Activated CD4-positive, alpha-beta T cell treated with anti-CD3 and anti-CD28 coated beads, Interleukin-10, Interleukin-2, amounts not matched to agents 100 ng/mL and 50 ng/mL, durations not matched to agents 16 hours and 8 hours (primary cell): ENCODE data around the gene C6orf47.

Source experiments
- DNase-seq: peaks from one replicate; pipeline ENCODE4 v3.0.0-alpha.2; 2020

C6orf47 gene

GRCh38 chr6:31687321-31687720, 26.7 kb upstream of the C6orf47 start:
- DNase-seq, result no peak

DNA sequence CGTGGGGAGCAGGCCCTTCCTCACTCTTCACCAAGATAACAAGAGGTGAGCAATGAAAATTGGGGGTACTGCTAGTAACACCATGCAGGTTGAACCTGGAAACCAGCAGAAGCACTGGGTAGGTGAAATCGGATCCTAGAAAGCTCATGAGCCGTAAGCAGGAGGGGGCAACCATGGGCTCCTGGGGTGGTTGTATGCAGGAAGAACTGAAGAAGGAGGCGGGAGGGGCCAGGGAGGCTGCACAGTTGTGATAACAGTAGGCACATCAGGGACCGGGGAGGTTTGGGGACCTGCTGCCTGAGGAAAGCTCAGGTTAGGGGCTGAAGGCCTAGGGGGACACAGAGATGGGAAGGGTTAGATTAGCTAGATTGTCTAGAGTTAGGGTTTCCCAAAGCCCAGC, 25.9 kb upstream of the C6orf47 start:
- no peak for DNase-seq

GRCh38 chr6:31683591-31683990, 23.0 kb upstream of the C6orf47 start:
- DNase-seq, result no peak

GRCh38 chr6:31681135-31681671, 20.6 kb upstream of the C6orf47 start:
- DNase-seq, result peak; percentile 55

DNA sequence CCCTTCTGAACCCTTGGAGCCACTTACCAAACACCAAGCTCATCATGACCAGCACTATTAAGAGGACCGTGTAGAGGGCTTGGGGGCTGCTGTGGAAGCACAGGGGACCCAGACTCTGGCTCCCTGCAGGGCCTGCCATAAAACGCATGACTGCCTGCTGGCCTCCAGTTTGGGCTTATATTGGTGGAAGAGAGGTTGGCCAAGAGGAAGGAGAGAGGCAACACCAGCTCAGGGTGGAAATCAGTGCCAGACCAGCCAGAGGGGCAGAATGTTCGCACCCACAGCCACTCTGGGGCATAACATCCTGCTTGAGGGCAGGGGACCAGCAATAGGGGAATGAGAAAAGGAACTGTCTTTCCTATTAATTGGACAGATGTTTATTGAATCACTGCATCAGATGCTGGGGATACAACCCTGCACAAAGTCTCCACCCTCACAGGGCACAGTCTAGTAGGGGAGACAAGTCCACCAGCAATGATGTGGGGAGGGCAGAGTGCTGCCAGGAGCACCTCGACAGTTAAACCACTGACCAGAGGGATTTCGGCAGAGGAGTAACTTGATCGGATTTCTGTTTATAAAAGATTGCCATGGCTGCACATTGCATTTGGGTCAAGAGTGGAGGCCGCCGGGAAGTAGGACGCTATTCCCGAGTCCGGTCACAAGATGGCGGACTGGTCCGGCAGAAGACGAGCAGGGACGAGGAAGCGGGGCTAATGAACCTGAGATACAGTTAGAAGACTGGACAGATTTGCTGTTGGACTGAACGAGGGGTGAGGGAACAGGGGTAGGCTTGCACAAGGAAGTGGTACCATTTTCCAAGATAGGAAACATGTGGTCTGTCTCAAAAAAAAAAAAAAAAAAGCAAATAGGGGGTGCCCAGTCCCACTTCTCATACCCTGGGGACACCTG, 19.9 kb upstream of the C6orf47 start, which contains the start of gene LY6G5C:
LY6G5C (minus strand) TSS at position 842 of the 909 bp plus-strand sequence; CDS start at position 148, 694 bp downstream.
- DNase-seq, result peak; percentile 79

- DNase-seq, result no peak
Measured at GRCh38 chr6:31677955-31678354, 17.4 kb upstream of the C6orf47 start.

- DNase-seq, result no peak
Measured at GRCh38 chr6:31676904-31677303, 16.3 kb upstream of the C6orf47 start.

DNA sequence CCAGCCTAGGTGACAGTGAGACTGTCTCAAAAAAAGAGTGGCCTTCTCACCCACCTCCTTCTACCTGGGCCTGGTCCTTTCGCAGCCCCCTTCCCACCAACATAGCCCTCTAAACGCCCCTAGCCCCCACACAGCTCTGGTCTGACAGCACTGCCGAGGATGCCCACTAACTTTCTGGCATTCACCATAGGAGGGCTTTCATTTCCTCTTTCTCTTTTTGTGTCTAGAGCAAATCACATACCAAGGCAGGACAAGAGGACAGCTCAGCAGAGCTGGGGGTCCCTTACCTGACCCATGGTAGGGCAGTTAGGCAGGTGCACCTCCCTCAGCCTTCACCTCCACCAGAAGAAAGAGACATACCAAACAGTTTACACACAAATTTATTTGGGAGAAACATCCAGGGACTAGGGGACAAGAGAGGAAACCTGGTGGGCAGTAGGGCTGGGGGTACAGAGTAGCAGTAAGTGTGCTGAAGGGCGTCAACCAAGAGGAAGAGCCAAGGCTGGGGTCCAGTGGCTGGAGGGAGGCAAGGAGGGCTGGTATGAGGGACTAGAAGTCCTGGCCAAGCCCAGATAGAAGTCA, 15.8 kb upstream of the C6orf47 start:
- DNase-seq, result no peak

- DNase-seq, result no peak
Measured at GRCh38 chr6:31669676-31670075, 9.1 kb upstream of the C6orf47 start, which contains the start of gene LY6G5B. Gene LY6G5B, plus strand, starts transcription at chr6:31669976. Its CDS starts 975 bp downstream, at chr6:31670951.

- no peak for DNase-seq
Measured at GRCh38 chr6:31666337-31666965, 5.9 kb upstream of the C6orf47 start.

DNA sequence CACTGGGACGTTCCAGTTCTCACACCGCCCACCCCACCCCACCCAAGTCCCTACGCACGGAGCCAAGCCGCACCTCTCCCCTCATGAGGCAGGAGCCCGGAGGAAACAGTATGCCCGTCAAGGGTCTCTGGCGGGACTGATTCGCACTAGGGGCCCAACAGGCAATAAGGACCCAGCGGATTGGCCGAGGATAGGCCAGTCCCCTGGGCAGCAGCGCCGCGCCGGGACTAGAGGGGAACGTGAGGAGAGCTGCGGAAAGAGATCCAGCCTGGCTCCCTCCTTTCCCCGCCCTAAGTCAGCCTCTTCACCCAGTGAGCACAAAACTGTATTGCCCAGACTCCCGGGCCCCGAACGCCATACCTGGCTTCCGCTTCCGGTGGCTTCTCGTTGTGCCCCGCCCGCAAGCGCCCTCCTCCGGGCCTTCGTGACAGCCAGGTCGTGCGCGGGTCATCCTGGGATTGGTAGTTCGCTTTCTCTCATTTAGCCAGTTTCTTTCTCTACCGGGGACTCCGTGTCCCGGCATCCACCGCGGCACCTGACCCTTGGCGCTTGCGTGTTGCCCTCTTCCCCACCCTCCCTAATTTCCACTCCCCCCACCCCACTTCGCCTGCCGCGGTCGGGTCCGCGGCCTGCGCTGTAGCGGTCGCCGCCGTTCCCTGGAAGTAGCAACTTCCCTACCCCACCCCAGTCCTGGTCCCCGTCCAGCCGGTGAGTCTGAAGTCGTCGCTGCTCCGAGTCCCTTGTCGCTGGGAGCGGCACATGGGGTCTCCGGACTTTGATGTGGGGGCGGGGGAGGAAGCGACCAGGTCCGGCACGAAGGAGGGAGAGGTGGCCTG, 5.1 kb upstream of the C6orf47 start, which contains the start of gene CSNK2B:
CSNK2B (plus strand) TSS at position 580 of the 836 bp plus-strand sequence. CDS start 752 bp downstream, outside the sequence.
- DNase-seq, result peak; percentile 99

GRCh38 chr6:31664790-31665500, 4.4 kb upstream of the C6orf47 start, which contains the start of gene GPANK1:
Gene GPANK1, minus strand, starts transcription at chr6:31664997. Its CDS starts 519 bp downstream, at chr6:31664478.
- DNase-seq, result peak; percentile 95

- peak; percentile 22 for DNase-seq
Measured at GRCh38 chr6:31663961-31664789, 3.6 kb upstream of the C6orf47 start.

DNA sequence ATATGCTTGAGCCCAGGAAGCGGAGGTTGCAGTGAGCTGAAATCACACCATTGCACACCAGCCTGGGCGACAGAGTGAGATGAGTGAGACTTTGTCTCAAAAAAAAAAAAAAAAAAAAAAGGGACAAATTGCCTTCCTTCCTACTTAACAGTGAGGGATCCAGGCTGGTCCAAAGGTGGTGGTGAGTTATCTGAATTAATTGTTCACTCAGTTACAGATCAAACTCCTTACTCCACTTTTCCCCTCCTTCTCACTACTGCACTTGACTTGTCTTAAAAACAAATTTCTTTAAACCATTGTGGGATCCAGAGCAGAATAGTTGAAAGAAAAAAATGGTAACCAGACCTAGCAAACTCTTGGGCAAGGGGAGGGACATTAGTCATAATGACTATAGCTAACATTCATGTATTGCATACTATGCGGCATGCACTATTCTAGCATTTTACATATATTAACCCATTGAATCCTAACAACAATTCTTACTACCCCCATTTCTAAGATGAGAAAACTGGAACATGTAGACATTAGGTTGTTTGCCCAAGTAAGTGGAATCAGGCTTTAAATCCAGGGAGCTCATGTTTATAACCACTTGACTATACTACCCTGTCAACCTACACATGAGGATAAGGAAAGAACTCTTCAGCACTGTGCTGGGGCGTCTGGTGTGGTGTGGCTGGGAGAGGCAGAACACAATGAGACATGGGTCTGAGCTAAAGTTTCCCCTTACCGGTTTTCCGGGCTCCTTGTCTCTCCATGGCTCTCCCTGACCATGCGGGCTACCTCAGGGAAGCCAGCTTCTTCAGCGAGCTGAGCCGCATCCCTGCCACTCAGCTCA, 2.8 kb upstream of the C6orf47 start:
- DNase-seq, result no peak

DNA sequence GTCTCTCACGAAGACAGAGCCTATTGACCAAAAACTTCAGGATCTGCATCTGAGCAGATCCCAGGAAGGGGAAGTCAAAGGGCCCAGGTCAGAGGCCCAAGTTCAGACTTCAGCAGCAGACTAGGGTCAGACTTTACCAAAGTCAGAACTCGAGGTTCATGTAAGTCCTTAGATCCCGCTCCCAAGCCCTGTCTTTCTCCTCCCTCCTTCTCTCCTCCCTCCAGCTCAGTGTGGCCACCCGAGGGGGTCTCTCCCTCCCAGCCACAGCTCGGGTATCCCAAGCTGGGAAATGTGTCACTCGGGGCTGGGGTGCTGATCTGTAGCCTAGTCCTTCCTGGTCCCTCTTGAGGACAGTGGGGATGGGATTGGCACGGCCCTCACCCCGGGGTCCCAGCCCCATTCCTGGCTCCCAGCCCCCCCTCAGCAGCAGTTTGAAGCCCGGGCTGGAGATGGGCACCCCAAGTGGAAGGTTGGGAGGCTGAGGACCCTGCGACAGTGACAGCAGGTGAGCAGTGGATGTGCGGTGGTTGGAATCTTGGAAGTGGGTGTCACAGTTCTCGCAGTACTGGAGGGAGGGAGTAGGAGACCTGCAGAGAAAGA, 1.6 kb upstream of the C6orf47 start:
- no peak for DNase-seq

DNA sequence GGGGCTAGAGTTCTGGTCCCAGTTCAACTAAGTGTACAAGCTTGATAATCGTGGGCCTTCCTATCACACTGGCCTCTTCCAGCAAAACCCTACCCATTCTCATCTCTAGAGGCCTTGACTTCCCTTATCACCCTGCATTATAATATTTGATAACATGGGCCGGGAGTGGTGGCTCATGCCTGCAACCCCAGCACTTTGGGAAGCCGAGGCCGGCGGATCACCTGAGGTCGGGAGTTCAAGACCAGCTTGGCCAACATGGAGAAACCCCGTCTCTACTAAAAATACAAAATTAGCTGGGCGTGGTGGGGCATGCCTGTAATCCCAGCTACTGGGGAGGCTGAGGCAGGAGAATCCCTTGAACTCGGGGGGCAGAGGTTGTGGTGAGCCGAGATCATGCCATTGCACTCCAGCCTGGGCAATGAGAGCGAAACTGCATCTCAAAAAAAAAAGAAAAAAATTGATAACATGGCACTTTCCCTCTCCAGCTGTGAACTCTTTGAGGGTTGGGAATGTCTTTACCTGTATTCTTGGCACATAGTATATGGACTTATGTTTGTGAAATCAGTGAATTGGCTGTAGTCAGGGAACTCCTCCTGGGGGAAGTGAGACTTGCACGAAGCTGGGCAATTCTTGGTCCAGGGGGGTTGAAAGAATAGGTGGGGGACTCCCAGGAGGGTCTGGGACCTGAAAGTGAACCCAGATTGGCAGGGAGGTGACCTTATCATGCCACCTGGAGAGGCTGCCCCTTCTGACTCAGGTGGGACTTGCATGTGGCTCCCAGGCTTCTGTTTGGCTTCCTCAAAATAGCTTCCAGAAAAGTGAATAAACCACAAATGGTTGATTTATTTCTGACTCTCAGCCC, 915 bp upstream of the C6orf47 start:
- DNase-seq, result no peak

DNA sequence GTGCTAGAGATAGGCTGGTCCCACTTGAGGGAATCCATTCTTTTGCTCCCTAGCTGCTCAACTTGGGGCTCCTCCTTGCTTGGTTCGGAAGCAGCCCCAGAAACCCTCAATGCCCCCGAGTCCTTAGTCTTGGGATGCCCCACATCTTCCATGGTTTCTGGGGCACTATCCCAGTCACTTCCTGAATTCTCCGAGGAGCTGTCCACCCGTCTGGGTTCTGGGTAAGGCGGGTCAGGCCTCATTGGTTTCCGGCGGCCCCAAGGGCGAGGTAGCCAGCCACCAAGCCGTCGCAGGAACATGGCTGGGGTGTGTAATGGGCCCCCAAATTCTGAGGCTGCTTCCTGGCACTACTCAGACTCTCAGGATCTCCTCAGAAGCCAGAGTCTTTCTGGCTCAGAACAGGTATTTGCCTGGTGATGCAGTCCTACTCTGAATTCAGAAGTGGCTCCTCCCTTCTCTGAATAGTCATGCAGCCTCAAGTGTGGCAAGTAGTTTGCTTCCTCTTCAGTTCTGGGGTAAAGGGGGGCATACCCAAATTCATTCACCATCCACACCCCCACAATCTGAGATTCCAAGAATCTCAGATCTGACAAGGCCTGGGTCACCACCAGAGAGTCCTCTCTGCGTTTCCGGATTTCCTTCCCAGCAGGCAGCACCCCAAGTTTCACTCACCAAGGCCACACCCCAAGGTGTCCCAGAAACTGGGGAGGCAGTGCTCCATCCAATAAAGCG, 763 bp downstream of the C6orf47 start:
- peak; percentile 52 for DNase-seq
